Vagina (tissue), 2 donors: ENCODE results near the gene TMEM204. TPM values are rescaled to one million over a fixed set of nuclear protein-coding genes. Genes with fewer than 3 reads are reported as not detected.

Experiments
- DNase-seq, 2 donors: peaks; one replicate each; pipeline ENCODE4 v3.0.0-alpha.2; 2017; ENCODE audit errors: extremely low spot score in 2 of 2
- H3K27ac ChIP-seq: fragments of 200-600 bp; sonication (generic); one replicate; pipeline ENCODE4 v1.5.1; 2019
- H3K27me3 ChIP-seq: fragments of 200-600 bp; sonication (generic); one replicate; pipeline ENCODE4 v1.5.1; 2019
- H3K36me3 ChIP-seq, 2 donors: fragments of 200-600 bp; sonication (generic); one replicate each; pipeline ENCODE4 v1.5.1; 2017 to 2019
- H3K4me1 ChIP-seq: fragments of 200-600 bp; sonication (generic); one replicate; pipeline ENCODE4 v1.5.1; 2019
- H3K4me3 ChIP-seq, 2 donors: fragments of 200-600 bp; sonication (generic); 1 replicate in 1 of 2; 2 replicates in 1 of 2; pipeline ENCODE4 v1.5.1; 2016 to 2019
- H3K9me3 ChIP-seq: fragments of 200-600 bp; sonication (generic); one replicate; pipeline ENCODE4 v1.5.1; 2019
- POLR2A ChIP-seq, 2 donors: fragments of 450-650 bp; IDR thresholded peaks; one replicate each; pipeline ENCODE4 v1.6.1; 2017; ENCODE audit warnings: antibody characterized with exemption in 2 of 2, mild to moderate bottlenecking in 2 of 2, moderate library complexity in 2 of 2
- POLR2AphosphoS5 ChIP-seq, 2 donors: sonication (generic); formaldehyde crosslinking; IDR thresholded peaks; one replicate each; pipeline ENCODE4 v1.9.0; 2017; ENCODE audit warnings: antibody characterized with exemption in 2 of 2, mild to moderate bottlenecking in 2 of 2, low read depth in 1 of 2; ENCODE audit not compliant: insufficient read depth in 1 of 2
- intact Hi-C: fragments of 100-400 bp; cut with DNase I; formaldehyde crosslinking; loops from one replicate; pipeline ENCODE4 v1.15.1; 2023
- total RNA-seq: library from RNA; depleted of rRNA; stranded (reverse); fragments of >200 nt; gene quantifications from one replicate; pipeline ENCODE4 v1.2.3, GENCODE V29; 2016
- TF ChIP-seq, protein P1 (sequence below), 3 experiments: fragments of 450-650 bp in 2 of 3; fragments of 200-600 bp in 1 of 3; sonication (generic) in 1 of 3; IDR thresholded peaks; one replicate each; pipeline ENCODE4 v1.5.1; 2017 to 2019; ENCODE audit warnings: antibody characterized with exemption in 3 of 3, mild to moderate bottlenecking in 2 of 3, moderate library complexity in 2 of 3

Gene TMEM204
- total RNA-seq, 1 donor from 2014 or later = 33.1 TPM

DNA sequence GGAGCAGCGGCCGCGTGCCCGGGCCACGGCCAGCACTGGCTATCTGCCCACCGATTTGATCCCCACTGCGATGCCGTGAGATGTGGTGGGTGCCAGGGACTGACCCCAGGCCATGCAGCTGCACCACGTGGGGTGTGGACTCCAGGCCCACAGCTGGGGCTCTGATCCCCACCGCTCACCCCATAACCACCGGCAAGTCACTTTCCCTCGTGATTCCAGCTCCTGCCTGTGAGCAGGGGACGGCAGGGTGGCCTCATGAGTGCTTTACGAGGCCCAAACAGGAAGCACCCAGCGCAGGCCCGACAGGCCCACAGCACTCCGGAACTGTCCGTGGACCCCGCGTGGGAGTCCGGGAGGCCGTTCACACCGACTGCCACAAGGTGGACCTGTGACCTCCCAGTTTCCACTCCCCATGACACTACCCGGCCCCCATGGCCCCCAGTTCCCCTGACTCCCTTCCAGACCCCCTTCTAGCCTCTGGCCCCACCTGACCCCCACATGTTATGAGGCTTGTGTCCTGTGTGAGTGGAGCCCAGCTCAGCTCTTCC lies 45.3 kb upstream of the TMEM204 start:
- TF ChIP-seq, protein P1, sequence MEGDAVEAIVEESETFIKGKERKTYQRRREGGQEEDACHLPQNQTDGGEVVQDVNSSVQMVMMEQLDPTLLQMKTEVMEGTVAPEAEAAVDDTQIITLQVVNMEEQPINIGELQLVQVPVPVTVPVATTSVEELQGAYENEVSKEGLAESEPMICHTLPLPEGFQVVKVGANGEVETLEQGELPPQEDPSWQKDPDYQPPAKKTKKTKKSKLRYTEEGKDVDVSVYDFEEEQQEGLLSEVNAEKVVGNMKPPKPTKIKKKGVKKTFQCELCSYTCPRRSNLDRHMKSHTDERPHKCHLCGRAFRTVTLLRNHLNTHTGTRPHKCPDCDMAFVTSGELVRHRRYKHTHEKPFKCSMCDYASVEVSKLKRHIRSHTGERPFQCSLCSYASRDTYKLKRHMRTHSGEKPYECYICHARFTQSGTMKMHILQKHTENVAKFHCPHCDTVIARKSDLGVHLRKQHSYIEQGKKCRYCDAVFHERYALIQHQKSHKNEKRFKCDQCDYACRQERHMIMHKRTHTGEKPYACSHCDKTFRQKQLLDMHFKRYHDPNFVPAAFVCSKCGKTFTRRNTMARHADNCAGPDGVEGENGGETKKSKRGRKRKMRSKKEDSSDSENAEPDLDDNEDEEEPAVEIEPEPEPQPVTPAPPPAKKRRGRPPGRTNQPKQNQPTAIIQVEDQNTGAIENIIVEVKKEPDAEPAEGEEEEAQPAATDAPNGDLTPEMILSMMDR (IDR thresholded peaks at IDR 0.05) = no peak
- TF ChIP-seq POLR2A (IDR thresholded peaks at IDR 0.05) = no peak

DNA sequence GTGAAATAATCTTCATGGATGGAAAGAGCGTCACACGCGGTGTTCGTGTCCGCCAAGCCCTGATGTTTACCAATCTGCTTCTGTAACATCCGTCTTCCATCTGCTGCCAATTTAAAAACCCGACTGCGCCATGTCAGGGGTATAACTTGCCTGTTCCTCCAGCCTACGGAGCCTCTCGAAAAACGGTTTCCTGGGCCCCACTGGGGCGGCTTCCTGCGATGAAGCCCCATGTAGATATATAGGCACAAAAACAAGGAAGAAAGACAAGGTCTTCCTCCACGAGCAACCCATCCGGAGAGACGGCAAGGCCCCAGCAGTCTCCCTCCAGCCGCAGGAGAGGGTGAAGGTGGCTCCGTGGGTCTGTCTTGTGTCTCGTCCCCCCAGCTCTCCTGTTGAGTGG lies 44.8 kb upstream of the TMEM204 start, which contains the start of gene PTX4:
Gene PTX4 (minus strand): TSS at position 326 of the 400 bp plus-strand sequence. CDS start 35 bp downstream, at position 291.
- no peak for TF ChIP-seq POLR2AphosphoS5 (IDR thresholded peaks at IDR 0.05; ENCODE audit: insufficient read depth in 1 of 2, low read depth in 1 of 2)
- TF ChIP-seq POLR2A (IDR thresholded peaks at IDR 0.05) = no peak
- TF ChIP-seq, protein P1 (IDR thresholded peaks at IDR 0.05) = no peak
- Histone ChIP-seq H3K27ac (no peak within 1 kb of the TSS), H3K4me3 (no peak within 1 kb of the TSS), H3K4me1 (peaks cover 10% of the 10 kb centered on the region), H3K36me3 (no peaks in the 10 kb centered on the region), H3K9me3 (no peaks in the 10 kb centered on the region), H3K27me3 (no peaks in the 10 kb centered on the region)
- DNase-seq = no peak
- intact Hi-C loops = no loop called here

More for the DNA sequence above, 45.3 kb upstream of the TMEM204 start:
- H3K27ac ChIP-seq = no peak overlapping the region
- H3K36me3 ChIP-seq = no peaks in the 10 kb centered on the region
- no peaks in the 10 kb centered on the region for H3K27me3 ChIP-seq
- no peaks in the 10 kb centered on the region for H3K9me3 ChIP-seq
- intact Hi-C loops = no loop called here
- no peak overlapping the region for H3K4me3 ChIP-seq
- peaks cover 8% of the 10 kb centered on the region for H3K4me1 ChIP-seq
- DNase-seq = no peak

DNA sequence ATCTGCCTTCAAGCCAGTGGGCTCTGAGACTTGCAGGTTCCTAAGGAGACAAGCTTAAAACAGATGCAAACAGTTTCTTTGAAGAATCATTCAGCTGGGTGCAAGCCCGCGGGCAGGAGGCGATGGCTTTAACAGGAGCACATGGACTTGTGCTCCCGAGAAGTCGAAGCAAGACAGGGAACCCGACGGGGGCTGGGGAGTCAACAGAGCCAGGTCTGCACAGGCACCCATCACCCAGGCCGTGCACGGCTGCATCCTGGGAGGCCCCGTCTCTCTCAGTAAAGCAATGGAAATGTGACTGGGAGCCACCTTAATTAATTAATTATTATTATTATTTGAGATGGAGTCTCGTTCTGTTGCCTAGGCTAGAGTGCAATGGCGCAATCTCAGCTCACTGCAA lies 44.4 kb upstream of the TMEM204 start:
- intact Hi-C loops = no loop called here
- Histone ChIP-seq H3K36me3 (no peaks in the 10 kb centered on the region), H3K9me3 (no peaks in the 10 kb centered on the region), H3K4me3 (no peak overlapping the region), H3K4me1 (peaks cover 14% of the 10 kb centered on the region), H3K27me3 (no peaks in the 10 kb centered on the region), H3K27ac (no peak overlapping the region)
- no peak for DNase-seq
- TF ChIP-seq, protein P1 (IDR thresholded peaks at IDR 0.05) = no peak
- no peak for TF ChIP-seq POLR2A (IDR thresholded peaks at IDR 0.05)
- no peak for TF ChIP-seq POLR2AphosphoS5 (IDR thresholded peaks at IDR 0.05; ENCODE audit: insufficient read depth in 1 of 2, low read depth in 1 of 2)

DNA sequence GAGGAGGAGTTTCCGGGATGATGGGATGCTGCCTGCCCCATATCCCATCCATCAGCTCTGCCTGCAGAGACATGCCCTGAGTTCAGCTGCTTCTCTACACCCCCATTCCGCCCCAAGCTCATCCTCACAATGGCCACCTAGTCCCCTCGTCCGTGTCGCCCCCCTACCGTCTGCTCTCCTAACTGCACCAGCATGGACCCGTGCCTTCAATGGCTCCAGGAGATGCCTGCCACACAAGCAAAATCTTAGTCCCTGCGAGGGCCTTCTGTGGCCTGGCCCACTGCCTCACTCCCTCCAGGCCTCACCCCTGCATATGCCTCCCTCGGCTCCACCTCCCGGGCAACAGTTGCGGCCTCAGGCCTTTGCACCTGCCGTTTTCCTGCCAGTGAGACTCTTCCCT lies 42.1 kb upstream of the TMEM204 start:
- H3K9me3 ChIP-seq = no peaks in the 10 kb centered on the region
- H3K27ac ChIP-seq = no peak overlapping the region
- DNase-seq = no peak
- no peak for TF ChIP-seq POLR2A (IDR thresholded peaks at IDR 0.05)
- TF ChIP-seq POLR2AphosphoS5 (IDR thresholded peaks at IDR 0.05; ENCODE audit: insufficient read depth in 1 of 2, low read depth in 1 of 2) = no peak
- TF ChIP-seq, protein P1 (IDR thresholded peaks at IDR 0.05) = no peak
- no peaks in the 10 kb centered on the region for H3K27me3 ChIP-seq
- peaks cover 25% of the 10 kb centered on the region for H3K4me1 ChIP-seq
- intact Hi-C loops = loop anchor here (10.0 kb wide), 2 partner anchors 53 to 123 kb away; partner anchors contain the start of genes CRAMP1 and IFT140
- H3K4me3 ChIP-seq = no peak overlapping the region
- peaks cover 0 to 14% of the 10 kb centered on the region in 2 donors for H3K36me3 ChIP-seq
